NCI-H345 treated with DMSO at 0.1 percent for 48 hours (cell line): ENCODE measurements around the gene C11orf86.

Experiments
- DNase-seq: peaks from one replicate; lab custom pipeline; 2025; ENCODE audit not compliant: unreplicated experiment; lab: John Stamatoyannopoulos, UW

Gene C11orf86

DNA sequence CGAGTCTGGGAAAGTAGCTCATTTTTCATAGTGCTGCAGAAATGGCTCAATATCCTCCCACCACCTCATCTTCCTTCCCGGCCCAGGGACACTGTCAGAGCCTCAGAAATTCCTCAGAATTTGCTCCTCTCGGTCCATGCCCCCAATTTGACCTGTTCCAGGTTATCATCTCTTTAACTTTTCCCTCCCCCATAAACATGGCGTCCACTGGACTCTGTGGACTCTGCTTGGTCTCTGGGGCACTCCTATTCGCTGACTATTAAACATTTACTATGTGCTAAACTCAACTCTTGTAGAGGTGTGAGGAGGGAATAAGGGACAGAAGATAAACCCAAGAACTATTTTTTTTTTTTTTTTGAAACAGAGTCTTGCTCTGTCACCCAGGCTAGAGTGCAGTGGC is 8.8 kb upstream of the C11orf86 start:
- DNase-seq: no peak

DNA sequence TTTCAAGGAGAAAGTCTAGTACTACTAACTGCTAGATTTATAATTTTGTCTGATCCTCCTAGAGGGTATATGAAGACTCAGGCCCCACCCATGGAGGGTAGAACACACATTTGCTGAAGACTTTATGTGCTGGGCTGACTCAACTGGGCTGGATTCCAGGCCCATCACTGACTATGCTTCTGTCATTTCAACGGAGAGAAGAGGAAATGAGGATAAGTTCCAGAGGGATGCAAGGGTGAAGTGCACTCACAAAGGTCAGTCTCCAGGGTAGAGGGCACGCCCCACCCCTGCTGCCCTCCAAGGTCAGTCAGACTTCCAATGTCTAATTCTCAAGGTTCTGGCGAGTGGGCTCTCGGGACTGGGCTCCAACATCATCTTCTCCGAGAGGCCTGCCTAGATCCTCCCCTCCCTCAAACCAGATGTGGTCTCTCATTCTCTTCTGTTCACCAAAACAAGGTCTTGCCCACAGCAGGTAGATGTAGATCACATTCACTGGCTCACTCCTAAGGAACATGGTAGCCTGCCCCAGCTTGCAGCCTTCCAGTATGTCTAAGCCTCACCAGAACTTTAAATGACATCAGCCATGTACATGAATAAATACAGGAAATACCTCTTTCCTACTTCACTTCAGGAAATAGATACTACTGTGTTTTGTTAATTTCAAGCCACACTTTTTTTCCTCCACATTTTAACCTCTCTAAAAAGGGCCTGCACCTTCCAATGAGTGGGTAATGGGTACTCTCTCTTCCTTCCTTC is 7.3 kb upstream of the C11orf86 start:
- DNase-seq: no peak

DNA sequence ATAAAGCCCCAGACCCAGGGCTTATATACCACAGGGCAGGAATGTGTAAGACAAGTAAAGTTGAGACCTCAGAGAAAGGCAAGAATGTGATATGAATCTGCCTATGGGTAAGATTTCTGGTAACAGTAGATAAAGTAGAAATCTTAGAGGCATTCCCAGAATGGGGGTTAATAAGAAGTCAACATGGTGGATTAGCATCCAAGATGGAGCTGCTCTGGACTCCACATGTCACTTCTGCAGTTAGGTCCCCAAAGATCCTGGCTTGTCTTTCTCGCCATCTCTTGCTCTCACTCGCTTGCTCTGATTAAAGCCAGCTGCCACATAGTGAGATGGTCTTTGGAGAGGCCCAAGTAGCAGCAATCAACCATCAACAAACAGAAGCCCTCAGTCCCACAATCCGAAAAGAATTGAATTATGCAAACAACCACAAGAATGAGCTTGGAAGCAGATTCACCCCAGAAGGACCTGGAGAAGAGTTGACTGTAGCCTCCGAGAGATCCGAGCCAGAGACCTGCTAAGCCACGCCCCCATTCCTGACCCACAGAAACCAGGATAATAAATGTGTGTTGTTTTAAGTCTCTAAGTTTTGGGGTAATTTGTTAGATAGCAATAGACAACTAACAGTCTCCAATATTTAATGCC is 5.4 kb upstream of the C11orf86 start:
- DNase-seq: no peak

DNA sequence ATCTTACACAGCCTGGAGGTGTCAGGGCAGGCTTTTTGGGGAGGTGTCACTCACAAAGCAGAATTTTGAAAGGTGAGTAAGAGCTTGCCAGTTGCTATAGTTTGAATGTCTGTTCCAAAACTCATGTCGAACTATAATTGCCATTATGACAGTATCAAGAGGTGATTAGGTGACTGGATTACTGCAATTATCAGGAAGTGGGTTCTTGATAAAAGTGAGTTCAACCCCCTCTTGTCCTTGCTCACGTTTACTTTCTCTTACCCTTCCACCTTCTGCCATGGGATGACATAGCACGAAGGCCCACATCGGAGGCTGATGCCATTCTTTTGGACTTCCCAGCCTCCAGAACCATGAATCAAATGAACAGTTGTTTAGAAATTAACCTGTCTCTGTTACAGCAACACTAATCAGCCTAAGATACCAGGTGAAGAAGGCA is 4.7 kb upstream of the C11orf86 start:
- no peak for DNase-seq

DNA sequence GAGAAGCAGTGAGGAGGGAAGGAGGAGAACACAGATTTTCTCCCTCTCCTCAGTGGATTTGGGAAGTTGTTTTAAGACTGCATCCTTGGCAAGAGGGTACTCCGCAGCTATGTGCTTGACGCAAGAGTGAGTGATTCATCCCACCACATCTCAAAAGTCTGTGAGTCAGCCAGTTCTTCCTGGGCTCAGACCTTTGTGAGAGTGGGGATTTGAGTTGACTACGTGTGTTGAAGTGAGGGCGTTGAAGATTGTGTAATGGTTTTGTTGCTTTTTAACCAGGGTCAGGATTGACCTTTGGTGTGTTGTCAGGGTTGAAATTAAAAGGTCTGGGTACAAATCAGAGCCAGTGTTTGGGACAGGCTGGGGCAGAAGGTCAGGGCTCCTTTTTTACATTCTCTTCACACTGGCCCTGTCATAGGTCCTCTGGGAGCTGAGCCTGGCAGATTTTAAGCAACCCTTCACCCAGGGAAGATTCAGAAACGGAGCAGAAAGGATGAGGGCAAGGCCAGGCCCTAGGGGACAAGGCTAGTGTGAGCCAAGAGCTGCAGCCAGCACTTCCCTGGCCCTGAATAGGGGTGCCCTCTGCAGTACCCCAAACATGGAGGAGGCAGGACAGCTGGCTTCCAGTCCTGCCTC is 4.2 kb upstream of the C11orf86 start:
- no peak for DNase-seq

DNA sequence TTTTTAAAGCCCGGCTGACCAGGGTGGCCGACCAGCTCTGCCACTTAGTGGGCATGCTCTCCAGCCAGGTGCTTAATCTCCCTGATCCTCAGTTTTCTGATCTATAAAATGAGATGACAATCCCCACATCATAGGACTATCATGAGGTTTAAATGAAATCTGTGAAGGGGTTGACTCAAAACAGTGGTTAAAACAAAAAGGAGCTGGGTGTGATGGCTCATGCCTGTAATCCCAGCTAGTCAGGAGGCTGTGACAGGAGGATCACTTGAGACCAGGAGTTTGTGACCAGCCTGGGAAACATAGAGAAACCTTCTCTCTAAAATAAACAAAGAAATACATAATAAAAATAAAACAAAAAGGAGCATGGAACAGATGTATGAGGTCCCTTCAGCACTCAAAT is 3.6 kb upstream of the C11orf86 start:
- DNase-seq: no peak

DNA sequence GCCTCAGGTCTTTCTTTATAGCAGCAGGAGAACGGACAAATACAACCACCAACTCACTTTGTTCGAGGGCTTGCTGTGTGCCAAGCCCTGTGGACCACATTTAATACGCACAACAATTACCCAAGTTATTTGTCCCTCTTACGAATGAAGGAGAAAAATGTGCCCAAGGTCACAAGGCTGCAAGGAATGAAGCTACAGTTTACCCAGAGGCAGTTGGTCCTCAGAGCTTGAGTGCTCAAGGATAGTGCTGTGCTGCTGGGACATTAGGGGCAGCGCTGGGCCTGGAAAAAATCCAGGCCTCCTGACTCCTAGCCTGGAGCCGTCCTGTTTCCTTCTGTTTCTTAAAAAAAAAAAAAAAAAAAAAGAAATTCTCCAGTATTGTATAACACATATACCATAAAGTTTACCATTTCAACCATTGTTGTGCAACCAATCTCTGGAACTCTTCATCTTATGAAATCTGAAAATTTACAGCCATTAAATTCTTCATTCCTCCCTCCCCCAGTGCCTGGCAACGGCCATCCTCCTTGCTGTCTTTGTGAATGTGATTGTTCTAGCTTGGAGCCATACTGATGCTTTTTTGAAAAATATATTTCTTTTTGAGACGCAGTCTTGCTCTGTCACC is 1.0 kb upstream of the C11orf86 start:
- DNase-seq: no peak

DNA sequence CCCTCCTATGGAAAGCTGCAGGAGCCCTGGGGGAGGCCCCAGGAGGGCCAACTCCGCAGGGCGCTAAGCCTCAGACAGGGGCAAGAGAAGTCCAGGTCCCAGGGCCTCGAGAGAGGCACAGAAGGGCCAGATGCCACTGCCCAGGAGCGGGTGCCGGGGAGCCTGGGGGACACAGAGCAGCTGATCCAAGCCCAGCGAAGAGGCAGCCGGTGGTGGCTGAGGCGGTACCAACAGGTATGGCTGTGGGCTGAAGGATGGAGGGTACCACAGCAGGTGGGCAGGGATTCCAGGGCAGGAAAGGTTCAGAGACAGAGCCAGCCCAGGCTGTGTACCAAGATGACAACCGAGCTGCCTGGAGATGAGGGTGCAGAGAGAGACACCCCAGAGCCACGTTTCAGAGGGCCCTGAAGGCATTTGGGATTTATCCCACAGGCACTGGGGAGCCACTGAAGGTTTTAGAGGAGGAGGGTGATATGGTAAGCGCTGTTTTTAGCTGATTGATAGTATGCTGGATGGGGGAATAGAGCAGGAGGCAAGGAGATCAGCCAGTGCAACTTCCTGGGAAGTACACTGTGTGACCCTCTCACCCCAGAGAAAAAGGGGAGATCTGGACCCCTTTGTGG is 412 bp downstream of the C11orf86 start:
- DNase-seq: no peak

DNA sequence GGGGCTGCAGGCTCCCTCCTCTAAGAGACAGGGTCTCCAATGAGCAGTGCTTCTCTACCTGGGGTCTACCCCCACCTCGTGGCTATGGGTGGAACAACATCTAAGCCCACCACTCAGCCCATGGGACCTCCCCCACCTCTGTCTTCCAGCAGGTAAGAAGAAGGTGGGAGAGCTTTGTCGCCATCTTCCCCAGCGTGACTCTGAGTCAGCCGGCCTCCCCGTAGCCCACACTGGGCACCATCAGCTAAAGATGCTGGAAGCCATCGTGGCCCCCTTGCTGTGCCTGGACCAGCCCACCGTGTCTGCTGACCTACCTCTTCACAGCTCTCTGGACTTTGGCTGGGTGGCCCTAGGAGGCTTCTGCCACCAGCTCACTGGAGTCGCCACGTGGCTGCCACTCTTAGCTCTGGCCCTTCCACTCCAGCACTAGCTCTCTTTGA is 944 bp downstream of the C11orf86 start:
- DNase-seq: no peak

DNA sequence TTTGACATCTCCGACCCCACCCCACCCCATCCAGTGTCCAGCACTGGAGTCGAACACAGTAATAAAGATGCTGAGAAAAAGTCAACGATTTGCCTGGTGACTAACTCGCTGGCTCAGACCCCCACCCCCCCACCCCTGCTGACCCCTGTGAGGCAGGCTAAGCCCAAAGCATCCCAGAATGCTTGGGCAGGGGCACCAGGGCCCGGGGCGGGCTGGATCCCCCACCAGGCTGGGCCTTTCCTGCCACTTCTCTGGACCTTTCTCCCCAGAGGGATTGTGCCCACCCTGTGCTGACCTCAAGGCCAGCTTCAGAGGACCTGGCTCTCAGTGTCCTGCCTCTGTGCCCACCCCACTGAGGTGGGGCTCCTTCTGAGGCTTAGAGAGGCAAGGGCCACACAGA is 1.8 kb downstream of the C11orf86 start:
- DNase-seq: no peak

DNA sequence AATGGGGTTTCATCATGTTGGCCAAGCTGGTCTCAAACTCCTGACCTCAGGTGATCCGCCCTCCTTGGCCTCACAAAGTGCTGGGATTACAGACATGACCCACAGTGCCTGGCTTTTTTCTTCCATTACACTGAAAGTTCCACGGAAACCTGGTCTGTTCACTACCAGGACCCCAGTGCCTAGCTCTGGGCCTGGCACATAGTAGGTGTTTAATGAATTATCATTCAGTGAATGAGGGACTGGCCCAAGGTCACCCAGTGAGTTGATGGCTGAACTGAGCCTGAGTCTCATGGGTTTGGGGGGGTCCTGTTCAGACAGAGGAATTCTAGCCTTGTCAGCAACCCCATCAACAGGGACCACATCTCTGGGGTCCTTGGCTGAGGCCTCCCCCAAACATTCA is 3.1 kb downstream of the C11orf86 start:
- DNase-seq: no peak

DNA sequence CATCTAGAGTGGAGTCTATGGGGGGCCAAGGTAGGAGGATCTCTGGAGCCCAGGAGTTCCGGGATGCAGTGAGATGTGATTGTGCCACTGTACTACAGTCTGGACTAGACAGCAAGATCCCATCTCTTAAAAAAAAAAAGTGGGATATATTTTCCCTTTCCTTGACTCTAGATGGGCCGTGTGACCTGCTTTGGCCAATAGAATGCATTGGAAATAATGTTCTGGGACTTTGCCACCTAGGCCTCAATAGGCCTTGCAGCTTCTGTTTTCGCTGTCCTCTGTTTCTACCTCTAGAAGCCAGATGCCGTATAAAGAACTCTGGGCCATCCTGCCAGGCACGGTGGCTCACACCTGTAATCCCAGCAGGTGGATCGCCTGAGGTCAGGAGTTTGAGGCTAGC is 3.6 kb downstream of the C11orf86 start:
- no peak for DNase-seq

DNA sequence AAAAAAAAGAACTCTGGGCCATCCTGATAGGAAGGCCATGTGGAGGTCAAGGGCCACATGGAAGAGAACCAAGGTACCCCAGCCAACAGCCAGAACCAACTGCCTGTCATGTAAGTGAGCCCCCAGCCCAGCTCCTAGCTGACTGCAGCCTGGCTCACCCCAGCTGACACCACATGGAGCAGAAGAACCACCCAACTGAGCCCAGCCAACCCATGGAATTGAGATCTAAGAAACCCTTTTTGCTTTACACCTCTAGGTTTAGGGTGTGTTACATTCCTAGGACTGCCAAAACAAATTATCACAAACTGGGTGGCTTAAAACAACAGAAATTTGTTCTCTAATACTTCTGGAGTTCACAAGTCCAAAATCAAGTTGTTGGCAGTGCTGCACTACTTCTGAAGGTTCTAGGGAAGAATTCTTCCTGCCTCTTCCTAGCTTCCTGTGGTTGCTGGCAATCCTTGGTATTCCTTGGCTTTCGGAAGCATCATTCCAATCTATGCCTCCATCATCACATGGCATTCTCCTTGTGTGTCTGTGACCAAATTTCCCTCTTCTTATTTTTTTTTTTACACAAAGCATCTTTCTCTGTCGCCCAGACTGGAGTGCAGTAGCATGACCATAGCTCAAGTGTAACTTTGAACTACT is 4.4 kb downstream of the C11orf86 start:
- no peak for DNase-seq

DNA sequence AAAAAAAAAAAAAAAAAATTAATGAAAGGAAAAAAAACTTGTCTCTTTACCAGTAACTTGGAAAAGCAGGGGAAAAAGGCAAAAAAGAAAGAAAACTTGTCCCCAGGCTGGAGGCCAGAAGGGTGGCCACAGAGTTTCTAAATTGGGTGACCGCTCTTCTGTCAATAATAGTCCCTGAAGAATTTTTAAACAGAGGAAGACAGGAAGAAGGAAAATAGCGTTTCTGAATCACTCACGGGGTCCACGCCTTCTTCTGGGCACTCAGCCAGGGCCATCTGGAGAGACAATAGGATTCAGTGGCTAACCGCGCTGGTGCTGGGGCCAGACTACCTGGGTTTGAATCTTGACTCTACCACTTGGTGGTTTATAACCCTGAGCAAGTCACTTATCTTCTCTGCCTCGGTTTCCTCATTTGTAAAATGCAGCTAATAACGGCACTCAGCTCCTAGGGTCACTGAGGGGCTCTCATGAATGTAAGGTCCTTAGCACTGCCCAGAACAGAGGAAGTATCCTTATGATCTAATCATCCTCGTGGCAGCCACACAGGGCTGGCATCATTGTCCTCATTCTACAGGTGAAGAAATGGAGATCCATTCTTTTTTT is 7.0 kb downstream of the C11orf86 start:
- peak; percentile 82 for DNase-seq

DNA sequence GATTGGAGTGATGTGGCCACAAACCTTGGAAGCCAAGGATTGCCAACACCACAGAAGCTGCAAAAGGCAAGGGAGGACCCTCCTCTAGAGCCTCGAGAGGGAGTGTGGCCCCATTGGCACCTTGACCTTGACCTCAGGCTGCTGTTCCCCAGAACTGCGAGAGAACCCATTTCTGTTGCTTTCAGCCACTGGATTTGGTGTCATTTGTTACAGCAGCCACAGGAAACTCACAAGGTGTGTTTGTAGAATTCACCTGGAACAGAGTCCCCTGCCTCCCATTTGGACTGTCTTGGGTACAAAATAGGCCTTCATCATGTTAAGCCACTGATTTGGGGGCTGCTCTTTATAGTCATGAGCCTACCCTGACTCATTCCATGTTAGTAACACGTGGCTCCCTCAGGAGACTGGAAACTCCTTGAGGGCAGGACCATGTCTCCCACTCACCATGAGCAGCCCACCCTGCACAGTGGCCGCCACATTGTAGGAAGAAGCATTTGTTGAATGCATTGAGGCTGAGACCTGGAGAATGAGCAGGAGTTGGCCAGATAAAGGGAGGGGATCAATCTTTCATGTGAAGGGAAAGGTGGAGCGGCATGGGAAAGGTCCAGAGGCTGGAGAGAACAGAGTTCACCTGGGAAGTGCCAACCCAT is 8.3 kb downstream of the C11orf86 start:
- DNase-seq: no peak

DNA sequence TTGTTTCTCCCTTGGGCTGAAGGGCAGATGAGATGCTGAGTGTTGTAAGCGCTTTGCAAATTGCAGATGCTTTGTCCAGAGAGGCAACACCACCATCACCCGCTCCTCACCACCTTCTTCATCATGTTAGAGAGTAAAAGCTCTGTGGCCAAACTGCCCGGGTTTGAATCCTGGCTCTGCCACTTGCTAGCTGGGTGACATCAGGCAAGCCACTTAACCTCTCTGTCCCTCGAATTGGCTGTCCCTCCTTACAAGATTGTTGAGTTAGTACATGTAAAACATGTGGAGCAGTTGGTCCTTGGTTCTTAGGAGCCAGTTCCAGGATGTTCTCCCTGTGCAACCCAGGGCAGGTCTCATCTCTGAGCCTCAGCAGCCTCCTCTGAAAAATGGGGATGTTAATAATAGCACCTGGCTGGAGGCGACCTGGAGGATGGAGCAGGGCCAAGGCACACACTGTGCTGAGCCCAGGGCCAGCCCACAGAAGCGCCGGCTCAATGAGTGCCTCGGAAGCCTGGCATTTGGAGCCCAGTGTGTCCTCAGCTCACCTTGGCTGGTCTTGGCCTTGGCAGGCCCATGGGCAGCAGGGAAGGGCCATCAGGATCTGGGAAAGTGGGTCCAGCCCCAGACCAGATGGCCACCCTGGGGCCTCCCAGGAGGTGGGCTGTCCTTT is 10.5 kb downstream of the C11orf86 start:
- no peak for DNase-seq

DNA sequence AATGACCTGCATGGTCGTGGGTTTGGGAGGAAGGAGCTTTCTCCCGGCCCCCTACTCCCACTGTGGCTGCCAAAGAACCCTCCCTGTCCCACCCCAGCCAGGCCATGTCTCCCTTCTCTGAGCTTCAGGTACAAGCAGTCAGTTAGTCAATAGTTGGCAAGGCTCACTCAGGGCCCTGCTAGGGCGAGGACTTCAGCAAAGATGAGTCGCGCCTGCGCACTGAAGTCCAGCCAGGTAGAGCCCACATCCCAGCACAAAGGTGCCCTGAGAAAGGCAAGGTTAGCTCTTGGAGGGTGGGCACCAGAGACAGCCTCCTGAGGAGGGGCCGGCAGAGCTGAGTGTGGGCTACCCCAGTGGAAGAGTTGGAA is 11.1 kb downstream of the C11orf86 start:
- DNase-seq: no peak

DNA sequence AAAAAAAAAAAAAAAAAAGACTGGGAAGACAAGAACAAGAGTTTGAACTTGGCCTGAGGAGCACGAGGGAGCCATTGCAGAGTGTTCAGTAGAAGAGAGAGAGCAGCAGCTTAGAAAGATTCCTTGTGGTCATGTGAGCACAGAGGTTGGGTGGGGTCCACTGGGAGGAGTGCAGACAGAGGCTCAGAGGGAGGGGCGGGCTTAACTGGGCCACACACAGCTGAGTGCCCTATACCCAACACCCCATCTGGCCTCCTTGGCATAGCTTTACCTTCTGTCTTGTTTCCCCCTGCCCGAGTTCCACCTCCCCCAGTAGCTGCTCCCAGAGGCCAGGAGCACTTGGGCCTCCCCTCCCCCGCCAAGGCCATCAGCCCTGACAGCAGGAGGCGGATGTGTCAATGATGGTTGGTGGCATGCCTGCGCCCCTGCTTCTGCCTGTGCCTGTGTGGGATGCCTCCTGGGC is 12.1 kb downstream of the C11orf86 start:
- DNase-seq: no peak

DNA sequence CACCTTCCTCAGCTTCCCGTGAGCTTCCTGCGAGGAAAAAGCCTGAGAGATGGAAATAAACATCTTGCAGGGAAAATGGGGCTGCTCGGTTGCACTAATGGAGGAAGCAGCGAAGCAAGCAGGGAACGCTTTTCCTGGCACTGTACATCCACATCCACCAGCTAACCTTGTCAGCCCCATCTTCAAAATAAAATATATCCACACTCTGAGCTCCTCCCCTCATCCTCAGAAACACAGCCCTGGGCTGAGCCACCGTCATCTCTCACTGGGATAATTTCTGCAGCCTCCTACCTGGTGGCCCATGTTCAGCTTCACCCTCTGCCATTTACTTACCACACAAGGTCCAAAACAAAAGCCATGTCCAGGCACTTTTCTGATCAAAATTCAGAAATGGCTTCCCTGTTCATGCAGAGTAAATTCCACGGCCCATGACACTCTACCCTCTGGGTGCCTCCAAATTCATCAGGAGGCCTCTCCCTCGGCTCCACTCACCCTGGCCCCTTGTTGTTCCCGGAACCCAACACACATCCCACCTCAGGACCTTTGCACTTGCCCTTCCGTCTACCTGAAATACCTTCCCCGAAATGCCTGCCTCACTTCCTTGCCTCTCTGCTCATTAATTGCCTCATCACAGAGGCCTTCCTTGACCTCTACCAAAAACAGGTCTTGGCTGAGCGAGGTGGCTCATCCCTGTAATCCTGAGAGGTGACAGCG is 13.0 kb downstream of the C11orf86 start:
- no peak for DNase-seq
